Measurements from ENCODE around the gene KDM8. TPM values are rescaled to one million over a fixed set of nuclear protein-coding genes. Genes with fewer than 3 reads are reported as not detected.

The KDM8 gene
- total RNA-seq, 1 donor from 2014 or later, result 4.3 TPM

GRCh38 chr16:27256861-27257260 is 53.5 kb downstream of the KDM8 start:
- Histone ChIP-seq H3K36me3 (ENCODE audit: insufficient read depth, low read length) (no peaks in the 10 kb centered on the region), H3K9ac (ENCODE audit: low read length) (no peak overlapping the region), H3K4me2 (ENCODE audit: low read length) (no peak overlapping the region), H3K4me1 (ENCODE audit: insufficient read depth, low read length) (peaks cover 22% of the 10 kb centered on the region), H2AFZ (ENCODE audit: low read depth, low read length) (no peak overlapping the region), H3K9me3 (ENCODE audit: insufficient read depth, low read depth, low read length) (no peaks in the 10 kb centered on the region), H3K79me2 (ENCODE audit: insufficient read depth, low read length) (peaks cover 12% of the 10 kb centered on the region), H3K27ac (ENCODE audit: low read depth, low read length) (no peak overlapping the region), H4K20me1 (ENCODE audit: insufficient read depth, low read length) (no peaks in the 10 kb centered on the region), H3K4me3 (ENCODE audit: insufficient read depth, low read depth, low read length) (no peak overlapping the region), H3K27me3 (ENCODE audit: insufficient read depth, low read length) (no peaks in the 10 kb centered on the region)
- no peak for FAIRE-seq
- H3K4me1 Mint-ChIP-seq (ENCODE audit: low read depth, unreplicated experiment), result peaks cover 25% of the 10 kb centered on the region
- TF ChIP-seq EZH2 (IDR thresholded peaks at IDR 0.05; ENCODE audit: insufficient read depth, low read length) (no peak), CTCF (IDR thresholded peaks at IDR 0.05; ENCODE audit: insufficient read depth, low read depth, low read length) (no peak)
- H3K9me3 Mint-ChIP-seq (ENCODE audit: unreplicated experiment), result no peaks in the 10 kb centered on the region
- H3K27me3 Mint-ChIP-seq (ENCODE audit: low read depth, unreplicated experiment), result no peaks in the 10 kb centered on the region
- DNase-seq (ENCODE audit: low read depth), result no peak
- H3K36me3 Mint-ChIP-seq (ENCODE audit: low read depth, unreplicated experiment), result no peaks in the 10 kb centered on the region
- H3K4me3 Mint-ChIP-seq (ENCODE audit: unreplicated experiment), result no peak overlapping the region
- no peak overlapping the region for H3K27ac Mint-ChIP-seq (ENCODE audit: unreplicated experiment)

- DNase-seq (ENCODE audit: low read depth) (no peak), FAIRE-seq (no peak)
- Histone ChIP-seq H3K9me3 (ENCODE audit: insufficient read depth, low read depth, low read length) (no peaks in the 10 kb centered on the region), H3K27me3 (ENCODE audit: insufficient read depth, low read length) (no peaks in the 10 kb centered on the region), H3K4me3 (ENCODE audit: insufficient read depth, low read depth, low read length) (no peak overlapping the region), H2AFZ (ENCODE audit: low read depth, low read length) (no peak overlapping the region), H3K4me1 (ENCODE audit: insufficient read depth, low read length) (peaks cover 22% of the 10 kb centered on the region), H3K27ac (ENCODE audit: low read depth, low read length) (no peak overlapping the region), H3K79me2 (ENCODE audit: insufficient read depth, low read length) (peaks cover 12% of the 10 kb centered on the region), H3K9ac (ENCODE audit: low read length) (no peak overlapping the region), H3K36me3 (ENCODE audit: insufficient read depth, low read length) (no peaks in the 10 kb centered on the region), H3K4me2 (ENCODE audit: low read length) (no peak overlapping the region), H4K20me1 (ENCODE audit: insufficient read depth, low read length) (no peaks in the 10 kb centered on the region)
- H3K4me3 Mint-ChIP-seq (ENCODE audit: unreplicated experiment), result no peak overlapping the region
- H3K9me3 Mint-ChIP-seq (ENCODE audit: unreplicated experiment), result no peaks in the 10 kb centered on the region
- H3K27ac Mint-ChIP-seq (ENCODE audit: unreplicated experiment), result no peak overlapping the region
- H3K4me1 Mint-ChIP-seq (ENCODE audit: low read depth, unreplicated experiment), result peaks cover 25% of the 10 kb centered on the region
- H3K27me3 Mint-ChIP-seq (ENCODE audit: low read depth, unreplicated experiment), result no peaks in the 10 kb centered on the region
- TF ChIP-seq EZH2 (IDR thresholded peaks at IDR 0.05; ENCODE audit: insufficient read depth, low read length), result no peak
- no peak for TF ChIP-seq CTCF (IDR thresholded peaks at IDR 0.05; ENCODE audit: insufficient read depth, low read depth, low read length)
- H3K36me3 Mint-ChIP-seq (ENCODE audit: low read depth, unreplicated experiment), result no peaks in the 10 kb centered on the region
Observed at GRCh38 chr16:27257271-27257670, 53.9 kb downstream of the KDM8 start.

- H4K20me1 ChIP-seq (ENCODE audit: insufficient read depth, low read length), result no peaks in the 10 kb centered on the region
- H3K4me1 ChIP-seq (ENCODE audit: insufficient read depth, low read length), result peaks cover 17% of the 10 kb centered on the region
- Mint-ChIP-seq H3K36me3 (ENCODE audit: low read depth, unreplicated experiment) (no peaks in the 10 kb centered on the region), H3K27ac (ENCODE audit: unreplicated experiment) (no peak overlapping the region), H3K9me3 (ENCODE audit: unreplicated experiment) (peaks cover under 1% of the 10 kb centered on the region), H3K27me3 (ENCODE audit: low read depth, unreplicated experiment) (no peaks in the 10 kb centered on the region), H3K4me1 (ENCODE audit: low read depth, unreplicated experiment) (peaks cover 20% of the 10 kb centered on the region), H3K4me3 (ENCODE audit: unreplicated experiment) (no peak overlapping the region)
- no peak overlapping the region for H3K4me3 ChIP-seq (ENCODE audit: insufficient read depth, low read depth, low read length)
- H3K79me2 ChIP-seq (ENCODE audit: insufficient read depth, low read length), result peaks cover 15% of the 10 kb centered on the region
- no peak overlapping the region for H3K4me2 ChIP-seq (ENCODE audit: low read length)
- H3K36me3 ChIP-seq (ENCODE audit: insufficient read depth, low read length), result no peaks in the 10 kb centered on the region
- no peak for TF ChIP-seq EZH2 (IDR thresholded peaks at IDR 0.05; ENCODE audit: insufficient read depth, low read length)
- no peak for TF ChIP-seq CTCF (IDR thresholded peaks at IDR 0.05; ENCODE audit: insufficient read depth, low read depth, low read length)
- H3K27me3 ChIP-seq (ENCODE audit: insufficient read depth, low read length), result no peaks in the 10 kb centered on the region
- peak overlapping the region; percentile 8 for H3K27ac ChIP-seq (ENCODE audit: low read depth, low read length)
- H2AFZ ChIP-seq (ENCODE audit: low read depth, low read length), result peak overlapping the region; percentile 40
- FAIRE-seq (no peak), DNase-seq (ENCODE audit: low read depth) (peak; percentile 60)
- H3K9ac ChIP-seq (ENCODE audit: low read length), result no peak overlapping the region
- H3K9me3 ChIP-seq (ENCODE audit: insufficient read depth, low read depth, low read length), result no peaks in the 10 kb centered on the region
Observed at GRCh38 chr16:27258241-27258734, 55.0 kb downstream of the KDM8 start.
